ENCODE results near the gene CDS2.

DNA sequence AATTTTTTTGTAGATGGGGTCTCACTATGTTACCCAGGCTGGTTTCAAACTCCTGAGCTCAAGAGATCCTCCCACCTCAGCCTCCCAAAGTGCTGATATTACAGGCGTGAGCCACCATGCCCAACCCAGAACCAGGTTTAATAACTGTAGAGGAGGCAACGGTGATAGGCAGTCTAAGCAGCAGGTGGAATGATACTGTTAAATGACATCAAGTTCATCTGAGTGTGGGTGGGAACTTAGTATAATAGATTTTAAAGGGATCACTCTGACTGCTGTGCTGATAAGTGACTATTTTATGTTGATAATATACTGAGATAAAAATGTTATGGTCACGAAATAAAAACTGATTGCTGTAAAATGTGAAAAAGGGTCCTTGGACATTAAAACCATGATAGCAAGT lies 38.1 kb upstream of the CDS2 start:
- TF ChIP-seq, protein P1, sequence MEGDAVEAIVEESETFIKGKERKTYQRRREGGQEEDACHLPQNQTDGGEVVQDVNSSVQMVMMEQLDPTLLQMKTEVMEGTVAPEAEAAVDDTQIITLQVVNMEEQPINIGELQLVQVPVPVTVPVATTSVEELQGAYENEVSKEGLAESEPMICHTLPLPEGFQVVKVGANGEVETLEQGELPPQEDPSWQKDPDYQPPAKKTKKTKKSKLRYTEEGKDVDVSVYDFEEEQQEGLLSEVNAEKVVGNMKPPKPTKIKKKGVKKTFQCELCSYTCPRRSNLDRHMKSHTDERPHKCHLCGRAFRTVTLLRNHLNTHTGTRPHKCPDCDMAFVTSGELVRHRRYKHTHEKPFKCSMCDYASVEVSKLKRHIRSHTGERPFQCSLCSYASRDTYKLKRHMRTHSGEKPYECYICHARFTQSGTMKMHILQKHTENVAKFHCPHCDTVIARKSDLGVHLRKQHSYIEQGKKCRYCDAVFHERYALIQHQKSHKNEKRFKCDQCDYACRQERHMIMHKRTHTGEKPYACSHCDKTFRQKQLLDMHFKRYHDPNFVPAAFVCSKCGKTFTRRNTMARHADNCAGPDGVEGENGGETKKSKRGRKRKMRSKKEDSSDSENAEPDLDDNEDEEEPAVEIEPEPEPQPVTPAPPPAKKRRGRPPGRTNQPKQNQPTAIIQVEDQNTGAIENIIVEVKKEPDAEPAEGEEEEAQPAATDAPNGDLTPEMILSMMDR (conservative IDR thresholded peaks at IDR 0.05; ENCODE audit: low read length): no peak
- TF ChIP-seq EZH2phosphoT487 (IDR thresholded peaks at IDR 0.05; ENCODE audit: borderline replicate concordance, low read depth, low read length): no peak

Measured in OCI-LY7 (cell line).